Neural cell (in vitro differentiated cells): ENCODE measurements around the gene AGAP3.

Source experiments
- CTCF ChIP-seq: fragments of 450-650 bp; IDR thresholded peaks from 2 replicates; pipeline ENCODE4 v1.5.1; 2014; ENCODE audit warnings: antibody characterized with exemption, mild to moderate bottlenecking, moderate library complexity; ENCODE audit not compliant: poor library complexity, severe bottlenecking
- EZH2 ChIP-seq: fragments of 200-600, 300-800 bp; shearing (Covaris generic), sonication (generic); IDR thresholded peaks from 2 replicates; pipeline ENCODE4 v1.6.1; 2014; ENCODE audit warnings: antibody characterized with exemption, low read length, borderline replicate concordance, mild to moderate bottlenecking; ENCODE audit not compliant: insufficient read depth, poor library complexity, severe bottlenecking
- SMC3 ChIP-seq: fragments of 450-650 bp; conservative IDR thresholded peaks from 2 replicates; pipeline ENCODE4 v1.6.1; 2014; ENCODE audit warnings: antibody characterized with exemption, mild to moderate bottlenecking, moderate library complexity; ENCODE audit not compliant: poor library complexity

- TF ChIP-seq EZH2 (no peak), SMC3 (no peak), CTCF (no peak)
These were observed 24.8 kb upstream of the AGAP3 start for GRCh38 chr7:151061213-151062110.
